ENCODE results near the gene CEMIP. TPM values are rescaled to one million over a fixed set of nuclear protein-coding genes. Genes with fewer than 3 reads are reported as not detected.

Gene CEMIP
- total RNA-seq, 1 donor from 2014 or later: 5.3 TPM

- H3K4me3 ChIP-seq (ENCODE audit: low read depth, low read length): no peak overlapping the region
- FAIRE-seq (no peak), DNase-seq (ENCODE audit: low read depth) (no peak)
- peaks cover 5% of the 10 kb centered on the region for H3K36me3 ChIP-seq (ENCODE audit: control insufficient read depth, insufficient read depth, low read length)
- no peak for TF ChIP-seq CTCF (IDR thresholded peaks at IDR 0.05; ENCODE audit: insufficient read depth, low read length, severe bottlenecking)
- no peaks in the 10 kb centered on the region for H3K27me3 ChIP-seq (ENCODE audit: control insufficient read depth, insufficient read depth, low read length)
These were observed 193.1 kb downstream of the CEMIP start for GRCh38 chr15:80972276-80972675.

- TF ChIP-seq CTCF (IDR thresholded peaks at IDR 0.05; ENCODE audit: insufficient read depth, low read length, severe bottlenecking): no peak
- Histone ChIP-seq H3K27me3 (ENCODE audit: control insufficient read depth, insufficient read depth, low read length) (no peaks in the 10 kb centered on the region), H3K36me3 (ENCODE audit: control insufficient read depth, insufficient read depth, low read length) (peaks cover 3% of the 10 kb centered on the region), H3K4me3 (ENCODE audit: low read depth, low read length) (no peak overlapping the region)
- FAIRE-seq (no peak), DNase-seq (ENCODE audit: low read depth) (no peak)
These were observed 195.7 kb downstream of the CEMIP start for GRCh38 chr15:80974914-80975313.

- H3K27me3 ChIP-seq (ENCODE audit: control insufficient read depth, insufficient read depth, low read length): no peaks in the 10 kb centered on the region
- peaks cover 4% of the 10 kb centered on the region for H3K36me3 ChIP-seq (ENCODE audit: control insufficient read depth, insufficient read depth, low read length)
- H3K4me3 ChIP-seq (ENCODE audit: low read depth, low read length): no peak overlapping the region
- FAIRE-seq (no peak), DNase-seq (ENCODE audit: low read depth) (no peak)
- TF ChIP-seq CTCF (IDR thresholded peaks at IDR 0.05; ENCODE audit: insufficient read depth, low read length, severe bottlenecking): no peak
These were observed 197.7 kb downstream of the CEMIP start for GRCh38 chr15:80976851-80977250.

- DNase-seq (ENCODE audit: low read depth): peak; percentile 47
- no peak for FAIRE-seq
- H3K36me3 ChIP-seq (ENCODE audit: control insufficient read depth, insufficient read depth, low read length): peaks cover 4% of the 10 kb centered on the region
- H3K27me3 ChIP-seq (ENCODE audit: control insufficient read depth, insufficient read depth, low read length): no peaks in the 10 kb centered on the region
- no peak overlapping the region for H3K4me3 ChIP-seq (ENCODE audit: low read depth, low read length)
- TF ChIP-seq CTCF (IDR thresholded peaks at IDR 0.05; ENCODE audit: insufficient read depth, low read length, severe bottlenecking): peak; percentile 79
These were observed 198.5 kb downstream of the CEMIP start for GRCh38 chr15:80977627-80978036.

- Histone ChIP-seq H3K4me3 (ENCODE audit: low read depth, low read length) (no peak overlapping the region), H3K27me3 (ENCODE audit: control insufficient read depth, insufficient read depth, low read length) (no peaks in the 10 kb centered on the region), H3K36me3 (ENCODE audit: control insufficient read depth, insufficient read depth, low read length) (peaks cover 4% of the 10 kb centered on the region)
- DNase-seq (ENCODE audit: low read depth) (peak; percentile 45), FAIRE-seq (no peak)
- TF ChIP-seq CTCF (IDR thresholded peaks at IDR 0.05; ENCODE audit: insufficient read depth, low read length, severe bottlenecking): no peak
These were observed 199.6 kb downstream of the CEMIP start for GRCh38 chr15:80978685-80979329.

Measured in bronchial epithelial cell (primary cell).